ENCODE results near the gene BANP.
"Not testable (repeated sequence)": the region's sequence is repeated elsewhere in the genome, so short reads cannot be mapped to it uniquely, and the experiment has no call there.

Gene BANP

GRCh38 chr16:88091221-88091971 lies 140.2 kb downstream of the BANP start:
- DNase-seq = not testable (repeated sequence)

DNA sequence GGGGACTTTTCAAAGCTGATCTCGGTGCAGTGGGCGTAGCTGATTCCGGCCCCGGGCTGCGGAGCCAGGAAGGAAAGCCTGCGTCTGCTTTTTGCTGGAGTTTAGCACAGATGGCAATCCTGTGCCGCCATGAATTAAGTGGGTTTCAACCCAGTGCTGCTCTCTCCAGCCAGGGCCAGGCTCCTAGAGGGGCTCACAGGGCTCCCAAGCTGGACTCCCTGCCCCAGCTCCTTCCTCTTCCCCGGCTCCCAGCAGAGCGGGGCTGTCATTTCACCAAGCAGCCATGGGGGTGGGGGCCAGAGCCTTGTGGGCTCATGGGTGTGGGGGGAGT lies 140.7 kb downstream of the BANP start:
- not testable (repeated sequence) for DNase-seq

GRCh38 chr16:88092791-88093555 lies 141.7 kb downstream of the BANP start:
- not testable (repeated sequence) for DNase-seq

- DNase-seq = not testable (repeated sequence)
Observed at GRCh38 chr16:88093556-88094252, 142.5 kb downstream of the BANP start.

DNA sequence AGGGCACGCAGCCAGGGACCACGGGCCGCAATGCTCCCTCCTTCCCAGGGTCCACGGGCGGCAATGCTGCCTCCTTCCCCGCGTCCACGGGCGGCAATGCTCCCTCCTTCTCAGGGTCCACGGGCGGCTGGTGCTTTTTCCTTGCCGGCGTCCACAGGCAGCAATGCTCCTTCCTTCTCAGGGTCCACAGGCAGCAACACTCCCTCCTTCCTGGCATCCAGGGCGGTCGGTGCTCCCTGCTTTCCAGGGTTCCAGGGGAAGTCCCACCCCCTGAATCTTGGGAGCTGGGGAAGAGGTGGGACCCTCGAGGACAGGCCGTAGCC lies 143.0 kb downstream of the BANP start:
- not testable (repeated sequence) for DNase-seq

GRCh38 chr16:88094900-88095299 lies 143.7 kb downstream of the BANP start:
- DNase-seq = not testable (repeated sequence)

- not testable (repeated sequence) for DNase-seq
Observed at GRCh38 chr16:88096659-88097058, 145.4 kb downstream of the BANP start.

DNA sequence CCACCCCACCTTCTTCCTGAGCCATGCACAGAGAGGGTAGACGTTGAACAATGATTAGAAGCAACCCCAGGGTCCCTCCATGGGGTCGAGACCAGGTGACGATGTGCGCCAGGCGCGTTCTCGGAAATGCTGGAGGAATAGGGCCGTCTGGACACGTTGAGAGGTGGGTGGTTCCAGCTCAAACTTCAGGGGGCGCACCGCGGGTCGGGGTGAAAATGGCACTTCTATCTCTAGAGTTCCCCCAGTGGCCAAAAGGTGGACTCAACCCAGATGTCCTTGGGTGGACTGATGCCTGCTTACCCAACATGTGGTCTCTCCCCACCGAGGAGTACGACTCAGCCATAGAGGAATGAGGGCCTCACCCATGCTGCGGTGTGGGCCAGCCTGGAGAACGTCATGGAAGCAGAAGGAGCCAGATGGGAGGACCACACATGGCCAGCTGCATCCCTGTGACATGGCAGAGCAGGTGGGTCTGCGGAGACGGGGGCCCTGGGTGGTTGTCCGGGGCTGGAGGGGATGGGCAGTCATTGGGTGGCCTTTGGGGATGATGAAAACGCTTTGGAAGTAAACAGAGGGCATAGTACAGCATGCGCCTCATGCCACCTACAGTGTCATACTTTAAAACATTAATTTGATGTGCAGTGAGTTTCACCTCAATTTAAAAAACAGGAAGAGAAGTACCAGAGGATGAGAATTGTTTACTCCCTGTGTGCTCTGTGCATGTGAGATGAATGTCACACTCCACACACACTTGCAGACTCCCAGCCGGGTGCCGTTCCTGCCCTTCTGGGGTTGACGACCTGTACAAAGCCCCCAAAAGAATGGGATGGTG lies 147.7 kb downstream of the BANP start:
- DNase-seq = not testable (repeated sequence)

DNA sequence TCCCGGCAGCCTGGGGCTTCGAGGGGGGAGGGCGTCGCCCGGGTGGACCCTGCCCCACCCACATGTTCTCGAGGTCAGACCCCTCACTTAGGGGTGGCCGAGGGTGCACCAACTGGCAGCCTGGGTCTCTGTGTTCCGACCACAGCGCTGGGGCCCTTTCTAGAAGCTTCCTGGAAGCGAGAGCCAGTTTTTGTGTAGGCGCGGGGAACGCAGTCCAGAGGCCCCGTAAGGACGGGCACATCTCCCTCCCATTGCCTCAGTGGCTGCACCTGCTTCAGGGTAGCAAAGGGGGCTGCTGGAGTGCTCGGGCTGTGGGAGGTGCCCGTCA lies 148.3 kb downstream of the BANP start:
- no peak for DNase-seq

DNA sequence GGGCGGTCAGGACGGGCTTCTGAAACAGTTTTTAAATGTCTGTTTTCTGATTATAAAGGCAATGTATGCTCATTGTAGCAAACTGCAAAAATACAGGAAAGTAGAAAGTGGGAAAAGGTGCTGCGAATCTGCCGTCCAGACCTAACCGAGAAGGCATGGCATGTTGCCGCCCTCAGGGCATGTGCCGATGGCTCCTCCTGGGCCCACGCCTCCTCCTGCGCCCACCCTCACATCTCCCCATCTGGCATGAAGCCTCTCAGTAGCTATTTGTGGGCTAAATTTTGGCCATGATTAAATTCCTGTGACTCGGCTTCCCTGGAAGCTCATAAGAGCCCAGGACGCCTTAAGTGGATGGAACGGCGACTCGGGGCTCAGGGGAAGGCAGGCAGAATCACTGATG lies 148.7 kb downstream of the BANP start:
- not testable (repeated sequence) for DNase-seq

- DNase-seq = not testable (repeated sequence)
Observed at GRCh38 chr16:88100801-88101622, 149.8 kb downstream of the BANP start.

DNA sequence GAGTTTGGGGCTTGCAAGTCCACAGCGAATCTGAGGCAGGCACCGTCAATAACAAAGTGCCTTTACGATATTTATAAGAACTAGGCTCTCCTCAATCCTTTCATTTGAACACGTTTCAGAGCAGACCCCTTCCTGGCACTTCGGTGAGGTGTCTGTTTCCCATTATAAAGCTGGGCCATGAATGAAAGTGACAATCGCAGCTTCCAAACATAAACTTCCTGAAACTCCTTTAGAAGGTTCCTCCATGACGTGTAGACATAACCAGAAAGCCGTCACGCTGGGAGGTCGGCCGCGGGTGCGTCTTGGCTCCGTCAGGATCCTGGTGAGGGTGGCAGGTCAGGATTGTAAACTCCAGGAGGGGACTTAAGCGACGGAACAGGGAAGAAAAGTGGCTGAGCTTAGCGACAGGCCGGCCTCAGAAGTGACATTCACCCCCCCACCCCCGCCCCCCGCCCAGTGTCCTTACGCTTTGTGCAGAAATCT lies 150.4 kb downstream of the BANP start:
- not testable (repeated sequence) for DNase-seq

DNA sequence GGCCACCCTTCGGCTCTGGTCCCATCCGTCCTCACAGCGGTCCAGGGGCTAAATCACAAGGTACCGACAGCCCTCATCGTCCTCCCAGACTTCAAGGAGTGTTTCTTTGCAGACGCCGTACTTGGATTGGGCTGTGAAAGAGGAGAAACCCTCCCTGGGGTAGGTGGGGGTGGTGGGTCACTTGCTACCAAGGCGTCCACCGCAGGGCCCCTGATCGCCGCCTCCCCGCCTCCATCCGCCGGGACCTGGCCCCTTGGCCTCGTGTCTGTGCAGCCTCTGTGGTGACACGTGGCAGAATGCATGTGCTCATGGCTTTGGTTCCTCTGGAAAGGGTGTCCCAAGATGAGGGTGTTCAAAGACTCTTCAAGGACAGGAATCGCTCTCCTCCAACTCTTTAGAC lies 151.4 kb downstream of the BANP start:
- DNase-seq = no peak

DNA sequence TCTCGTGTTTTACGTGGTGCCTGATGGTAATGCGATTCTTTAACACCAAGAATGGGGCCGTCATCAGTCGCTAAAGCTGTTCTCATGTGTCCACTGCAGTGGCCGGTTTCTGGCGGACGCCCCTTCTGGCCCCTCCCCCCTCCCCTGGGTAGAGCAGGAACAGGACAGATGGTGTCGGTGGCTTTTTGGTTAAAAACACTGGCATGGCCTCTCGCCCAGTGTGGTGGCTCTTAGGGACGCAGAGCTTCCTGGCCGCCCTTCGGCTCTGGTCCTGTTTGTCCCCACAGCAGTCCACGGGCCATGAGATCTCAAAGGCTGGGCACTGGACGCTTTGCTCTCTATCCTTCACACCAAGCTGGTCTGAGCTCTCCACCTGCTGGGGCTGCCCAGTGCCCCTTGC lies 151.8 kb downstream of the BANP start:
- no peak for DNase-seq

DNA sequence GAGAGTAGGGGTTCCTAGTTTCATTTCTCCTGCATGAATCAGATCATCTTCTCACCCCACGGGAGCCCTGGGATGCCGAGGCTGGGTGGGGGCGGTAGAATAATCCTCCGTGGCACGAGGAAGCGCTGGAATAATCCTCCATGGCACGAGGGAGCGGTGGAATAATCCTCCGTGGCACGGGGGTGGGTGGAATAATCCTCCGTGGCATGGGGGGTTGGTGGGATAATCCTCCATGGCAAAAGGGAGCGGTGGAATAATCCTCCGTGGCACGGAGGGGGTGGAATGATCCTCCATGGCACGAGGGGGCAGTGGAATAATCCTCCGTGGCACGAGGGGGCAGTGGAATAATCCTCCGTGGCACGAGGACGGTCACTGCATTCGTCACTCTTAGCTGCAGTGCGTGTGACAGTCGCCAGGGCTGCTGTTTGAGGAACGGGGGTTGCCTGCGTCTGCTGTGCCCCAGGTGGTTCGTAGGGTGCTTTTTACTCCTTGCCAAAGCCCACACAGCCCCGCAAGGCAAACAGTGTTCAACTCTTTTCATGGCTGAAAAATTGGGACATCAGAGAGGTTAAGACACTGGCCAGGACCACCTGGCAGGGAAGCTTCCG lies 152.5 kb downstream of the BANP start:
- no peak for DNase-seq

- DNase-seq = not testable (repeated sequence)
Observed at GRCh38 chr16:88104363-88104762, 153.1 kb downstream of the BANP start.

DNA sequence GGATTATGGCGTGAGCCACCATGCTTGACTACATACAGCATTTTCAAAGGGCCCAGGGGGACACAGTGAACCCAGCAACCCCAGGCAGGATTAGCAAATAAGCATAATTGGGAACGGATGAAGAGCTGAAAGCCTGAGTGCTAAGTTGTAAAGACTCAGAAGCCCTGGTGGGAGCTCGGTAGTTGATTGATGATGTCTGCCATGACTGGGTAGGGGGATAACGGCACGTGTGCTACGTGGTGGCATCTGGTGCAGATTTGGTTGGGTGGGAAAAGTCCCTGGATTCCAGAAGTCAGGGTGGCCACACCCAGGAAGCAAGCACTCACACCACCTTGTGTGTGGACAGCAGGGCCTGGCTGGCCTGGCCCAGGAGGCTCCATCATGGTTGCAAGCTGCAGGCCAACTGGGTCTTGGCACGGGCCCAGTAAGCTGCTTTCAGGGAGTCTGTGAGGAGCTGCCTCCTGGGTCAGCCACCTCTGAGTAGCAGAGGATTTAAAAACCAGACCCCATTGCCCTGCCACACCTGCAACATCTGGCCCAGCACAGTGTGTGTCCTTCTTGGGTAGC lies 154.4 kb downstream of the BANP start:
- not testable (repeated sequence) for DNase-seq

DNA sequence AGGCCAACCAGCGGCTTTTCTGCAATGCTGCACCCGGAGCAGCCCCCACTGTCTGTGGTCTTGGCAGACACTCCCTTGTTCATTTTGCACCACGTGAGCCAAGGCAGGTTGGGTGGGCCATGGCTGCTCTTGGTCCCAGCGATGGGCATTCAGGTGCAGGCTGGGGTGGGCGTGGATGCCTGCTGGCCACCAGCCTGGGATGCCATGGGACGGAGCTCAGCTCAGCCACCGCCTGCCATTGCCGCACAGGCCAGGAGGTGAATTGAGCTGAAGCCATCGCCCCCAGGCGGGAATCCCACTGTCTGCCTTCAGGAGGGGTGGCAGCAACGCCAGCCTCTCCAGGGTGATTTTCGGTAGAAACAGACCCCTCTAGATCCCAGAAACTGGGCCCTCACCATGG lies 155.3 kb downstream of the BANP start:
- DNase-seq = not testable (repeated sequence)

DNA sequence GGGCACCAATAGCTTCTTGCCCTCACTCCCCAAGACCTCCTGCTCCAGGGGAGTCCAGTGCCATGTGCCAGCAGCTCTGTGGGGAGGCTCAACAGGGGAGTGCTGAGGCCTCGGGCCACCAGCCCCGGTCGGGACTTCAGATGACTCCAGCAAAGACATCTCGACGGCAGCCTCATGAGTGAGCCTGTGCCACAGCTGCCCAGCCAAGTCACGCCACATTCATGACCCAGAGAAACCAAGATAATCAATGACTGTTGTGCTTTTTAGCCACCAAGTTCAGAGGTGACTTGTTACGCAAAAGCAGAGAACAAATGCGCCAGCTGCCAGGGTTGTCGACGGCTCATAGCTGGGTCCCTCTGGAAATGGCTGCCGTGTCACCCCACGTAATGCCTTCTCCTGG lies 157.5 kb downstream of the BANP start:
- no peak for DNase-seq

GRCh38 chr16:88109726-88110621 lies 158.7 kb downstream of the BANP start:
- DNase-seq = not testable (repeated sequence)

All from DMS 273 treated with DMSO at 0.1 percent for 48 hours (cell line).